ENCODE measurements around the gene GTF3C5.

GTF3C5 gene

GRCh38 chr9:133105461-133105770 lies 74.6 kb downstream of the GTF3C5 start:
- H3K9me3 ChIP-seq (ENCODE audit: control insufficient read depth, insufficient read depth, low read length): no peaks in the 10 kb centered on the region
- H3K79me2 ChIP-seq (ENCODE audit: control insufficient read depth, low read length): no peaks in the 10 kb centered on the region
- no peak overlapping the region for H3K4me2 ChIP-seq (ENCODE audit: low read length)
- no peaks in the 10 kb centered on the region for H3K27me3 ChIP-seq (ENCODE audit: control insufficient read depth, low read length)
- TF ChIP-seq EZH2phosphoT487 (IDR thresholded peaks at IDR 0.05; ENCODE audit: borderline replicate concordance, low read length) (no peak), CTCF (IDR thresholded peaks at IDR 0.05; ENCODE audit: low read depth, low read length, poor library complexity, severe bottlenecking) (no peak)
- H3K4me1 ChIP-seq (ENCODE audit: control insufficient read depth, low read length): no peaks in the 10 kb centered on the region
- H3K36me3 ChIP-seq (ENCODE audit: control insufficient read depth, low read length): peaks cover 81% of the 10 kb centered on the region
- H3K9me2 ChIP-seq (replicated peaks; ENCODE audit: control insufficient read depth, low read length): no peaks in the 10 kb centered on the region
- no peak overlapping the region for H3K27ac ChIP-seq (ENCODE audit: low read depth, low read length)
- H3K4me3 ChIP-seq (ENCODE audit: low read length): no peak overlapping the region
- no peaks in the 10 kb centered on the region for H4K20me1 ChIP-seq (ENCODE audit: control insufficient read depth, insufficient read depth, low read depth, low read length)
- H3F3A ChIP-seq (ENCODE audit: control insufficient read depth, insufficient read depth): no peaks in the 10 kb centered on the region

- Histone ChIP-seq H3K9me3 (ENCODE audit: control insufficient read depth, insufficient read depth, low read length) (no peaks in the 10 kb centered on the region), H3K27ac (ENCODE audit: low read depth, low read length) (no peak overlapping the region), H4K20me1 (ENCODE audit: control insufficient read depth, insufficient read depth, low read depth, low read length) (no peaks in the 10 kb centered on the region), H3K4me1 (ENCODE audit: control insufficient read depth, low read length) (no peaks in the 10 kb centered on the region), H3K79me2 (ENCODE audit: control insufficient read depth, low read length) (no peaks in the 10 kb centered on the region), H3K36me3 (ENCODE audit: control insufficient read depth, low read length) (peaks cover 69% of the 10 kb centered on the region), H3F3A (ENCODE audit: control insufficient read depth, insufficient read depth) (no peaks in the 10 kb centered on the region), H3K4me3 (ENCODE audit: low read length) (no peak overlapping the region), H3K9me2 (replicated peaks; ENCODE audit: control insufficient read depth, low read length) (no peaks in the 10 kb centered on the region), H3K4me2 (ENCODE audit: low read length) (no peak overlapping the region), H3K27me3 (ENCODE audit: control insufficient read depth, low read length) (no peaks in the 10 kb centered on the region)
- TF ChIP-seq CTCF (IDR thresholded peaks at IDR 0.05; ENCODE audit: low read depth, low read length, poor library complexity, severe bottlenecking): no peak
- TF ChIP-seq EZH2phosphoT487 (IDR thresholded peaks at IDR 0.05; ENCODE audit: borderline replicate concordance, low read length): no peak
These were observed 75.9 kb downstream of the GTF3C5 start for GRCh38 chr9:133106511-133107244.

GRCh38 chr9:133107245-133107722 lies 76.5 kb downstream of the GTF3C5 start:
- Histone ChIP-seq H3K27ac (ENCODE audit: low read depth, low read length) (no peak overlapping the region), H3F3A (ENCODE audit: control insufficient read depth, insufficient read depth) (no peaks in the 10 kb centered on the region), H3K9me3 (ENCODE audit: control insufficient read depth, insufficient read depth, low read length) (no peaks in the 10 kb centered on the region), H3K4me2 (ENCODE audit: low read length) (no peak overlapping the region), H3K9me2 (replicated peaks; ENCODE audit: control insufficient read depth, low read length) (no peaks in the 10 kb centered on the region), H3K27me3 (ENCODE audit: control insufficient read depth, low read length) (no peaks in the 10 kb centered on the region), H3K4me3 (ENCODE audit: low read length) (no peak overlapping the region), H3K36me3 (ENCODE audit: control insufficient read depth, low read length) (peaks cover 63% of the 10 kb centered on the region), H4K20me1 (ENCODE audit: control insufficient read depth, insufficient read depth, low read depth, low read length) (no peaks in the 10 kb centered on the region), H3K79me2 (ENCODE audit: control insufficient read depth, low read length) (no peaks in the 10 kb centered on the region), H3K4me1 (ENCODE audit: control insufficient read depth, low read length) (no peaks in the 10 kb centered on the region)
- no peak for TF ChIP-seq EZH2phosphoT487 (IDR thresholded peaks at IDR 0.05; ENCODE audit: borderline replicate concordance, low read length)
- TF ChIP-seq CTCF (IDR thresholded peaks at IDR 0.05; ENCODE audit: low read depth, low read length, poor library complexity, severe bottlenecking): no peak

Measured in DOHH2 (cell line).